ENCODE results near the gene FCSK.
"Not testable (repeated sequence)": the region's sequence is repeated elsewhere in the genome, so short reads cannot be mapped to it uniquely, and the experiment has no call there.

The FCSK gene

GRCh38 chr16:70432356-70432722, 22.1 kb upstream of the FCSK start:
- no peak for DNase-seq

DNA sequence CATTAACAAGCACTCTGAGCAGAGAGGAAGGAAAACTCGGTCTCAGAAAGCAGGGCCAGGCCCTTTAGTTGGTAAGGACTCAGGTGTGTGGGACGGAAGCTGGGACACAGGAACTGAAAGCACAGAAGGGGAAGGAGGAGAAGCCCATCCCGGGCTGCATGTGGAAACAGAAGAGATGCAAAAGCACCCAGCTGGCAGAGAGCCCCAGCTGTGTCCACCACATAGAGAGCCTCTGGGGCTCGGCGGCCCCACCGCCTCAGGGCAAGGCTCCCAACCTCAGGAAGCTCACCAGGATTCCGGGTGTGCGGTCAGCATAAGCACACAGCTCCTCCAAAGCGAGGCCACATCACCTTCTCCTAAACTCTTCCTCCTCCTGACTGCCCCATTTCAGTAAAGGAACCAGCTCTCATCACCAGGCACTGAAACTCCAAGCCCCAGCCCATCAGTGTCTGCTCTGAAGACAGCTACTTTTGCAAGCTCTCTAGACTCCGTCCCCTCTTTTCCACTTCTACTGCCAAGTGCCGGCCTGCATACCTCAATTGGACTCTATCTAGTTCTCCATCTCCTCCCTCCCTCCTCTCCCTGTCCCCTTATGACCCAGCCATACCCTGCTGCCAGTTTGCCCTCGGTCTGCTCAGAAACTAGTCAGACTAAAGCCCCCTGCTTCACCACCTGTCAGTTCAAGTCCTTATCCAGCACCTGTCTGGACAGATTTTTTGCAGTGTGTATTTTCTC, 21.5 kb upstream of the FCSK start:
- no peak for DNase-seq

DNA sequence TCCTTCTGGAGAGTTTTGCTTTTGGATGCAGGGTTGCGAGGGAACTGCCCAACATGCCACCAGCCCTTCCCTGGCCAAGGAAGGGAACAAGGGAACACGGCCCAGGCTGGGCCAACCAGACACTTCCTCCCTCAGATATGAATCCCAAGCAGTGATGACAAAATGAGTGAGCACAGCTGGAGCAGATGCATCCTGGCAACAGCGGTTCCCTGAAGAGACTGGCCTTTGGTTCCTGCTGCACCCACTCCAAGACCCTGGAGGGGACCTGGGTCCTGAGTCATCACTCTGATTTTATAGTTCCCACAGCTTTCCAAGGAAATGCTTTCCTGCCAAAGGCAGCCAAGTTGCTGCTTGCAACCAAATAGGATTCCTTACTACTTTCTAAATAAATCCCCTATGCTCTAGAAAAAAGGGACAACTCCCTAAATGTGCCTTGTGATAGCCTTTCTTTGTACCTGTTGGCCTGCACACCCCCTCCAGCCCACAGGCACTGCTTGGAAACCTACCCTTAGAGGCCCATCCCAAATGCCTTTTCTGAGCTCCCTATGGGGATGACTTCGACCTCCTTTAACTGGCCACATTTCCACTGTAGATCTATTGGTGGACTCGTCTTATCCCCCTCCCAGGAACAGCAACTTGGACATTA, 20.8 kb upstream of the FCSK start:
- peak in 1 of 2 donors; percentile 41 for DNase-seq

DNA sequence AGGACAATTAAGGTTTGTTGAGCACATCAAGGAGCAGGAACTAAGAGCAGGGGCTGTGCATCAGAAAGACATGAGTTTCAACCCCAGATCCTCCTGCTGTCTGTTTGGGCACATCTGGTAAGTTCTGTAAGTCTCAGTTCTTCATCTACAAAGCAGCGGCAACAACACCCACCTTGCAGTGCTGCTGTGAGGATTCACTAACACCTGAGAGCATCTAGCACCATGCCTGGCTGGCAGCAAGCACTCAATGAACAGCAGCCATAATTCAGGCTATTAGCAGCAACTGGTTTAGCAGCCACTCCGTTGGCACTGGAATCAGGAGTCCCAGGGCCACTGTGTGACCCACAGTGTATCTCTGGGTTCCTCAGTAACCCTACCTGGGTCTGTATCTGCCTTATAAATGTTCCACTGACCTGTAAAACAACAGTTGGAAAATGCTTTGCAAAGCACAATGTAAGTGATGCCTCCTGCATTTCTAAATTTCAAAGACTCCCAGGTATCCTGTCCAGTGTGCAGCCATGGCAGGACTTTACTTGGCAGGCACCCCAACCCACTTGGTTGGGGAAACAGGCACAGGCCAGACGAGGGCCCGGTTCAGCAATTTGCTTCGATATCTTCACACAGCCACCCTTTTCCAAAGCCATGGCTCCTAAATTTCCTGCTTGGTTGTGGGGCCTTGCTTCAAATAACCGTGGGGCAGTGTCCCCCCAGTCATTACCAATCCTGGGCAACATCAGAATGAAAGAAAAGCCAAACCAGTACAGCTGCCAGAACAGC, 19.7 kb upstream of the FCSK start:
- DNase-seq = no peak

DNA sequence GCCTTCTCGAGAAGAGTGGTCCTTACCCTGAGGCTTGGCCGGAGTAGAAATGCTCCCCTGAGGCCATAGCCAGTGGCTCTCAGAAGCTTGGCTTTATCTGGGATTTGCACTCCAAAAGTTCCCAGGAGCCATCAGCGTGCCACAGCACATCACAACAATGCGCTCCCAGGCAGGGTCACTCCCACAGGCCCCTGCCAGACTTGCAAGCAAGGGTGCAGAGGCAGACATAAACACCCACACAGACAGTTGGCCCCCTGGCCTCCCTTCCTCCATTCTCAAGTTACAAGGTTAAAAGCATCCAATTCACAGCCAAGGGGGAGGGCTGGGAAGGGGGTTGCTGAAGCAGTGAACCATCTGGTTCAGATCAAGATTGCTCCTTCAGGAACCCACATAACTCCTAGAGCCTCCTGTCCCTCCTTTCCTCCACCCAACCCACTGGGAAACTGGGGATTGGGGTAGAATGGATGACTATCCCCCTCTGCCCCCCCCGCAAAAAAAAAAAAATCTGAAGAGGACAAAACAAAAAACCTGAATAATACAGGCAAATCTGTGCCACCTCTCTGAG, 17.3 kb upstream of the FCSK start:
- DNase-seq = no peak

DNA sequence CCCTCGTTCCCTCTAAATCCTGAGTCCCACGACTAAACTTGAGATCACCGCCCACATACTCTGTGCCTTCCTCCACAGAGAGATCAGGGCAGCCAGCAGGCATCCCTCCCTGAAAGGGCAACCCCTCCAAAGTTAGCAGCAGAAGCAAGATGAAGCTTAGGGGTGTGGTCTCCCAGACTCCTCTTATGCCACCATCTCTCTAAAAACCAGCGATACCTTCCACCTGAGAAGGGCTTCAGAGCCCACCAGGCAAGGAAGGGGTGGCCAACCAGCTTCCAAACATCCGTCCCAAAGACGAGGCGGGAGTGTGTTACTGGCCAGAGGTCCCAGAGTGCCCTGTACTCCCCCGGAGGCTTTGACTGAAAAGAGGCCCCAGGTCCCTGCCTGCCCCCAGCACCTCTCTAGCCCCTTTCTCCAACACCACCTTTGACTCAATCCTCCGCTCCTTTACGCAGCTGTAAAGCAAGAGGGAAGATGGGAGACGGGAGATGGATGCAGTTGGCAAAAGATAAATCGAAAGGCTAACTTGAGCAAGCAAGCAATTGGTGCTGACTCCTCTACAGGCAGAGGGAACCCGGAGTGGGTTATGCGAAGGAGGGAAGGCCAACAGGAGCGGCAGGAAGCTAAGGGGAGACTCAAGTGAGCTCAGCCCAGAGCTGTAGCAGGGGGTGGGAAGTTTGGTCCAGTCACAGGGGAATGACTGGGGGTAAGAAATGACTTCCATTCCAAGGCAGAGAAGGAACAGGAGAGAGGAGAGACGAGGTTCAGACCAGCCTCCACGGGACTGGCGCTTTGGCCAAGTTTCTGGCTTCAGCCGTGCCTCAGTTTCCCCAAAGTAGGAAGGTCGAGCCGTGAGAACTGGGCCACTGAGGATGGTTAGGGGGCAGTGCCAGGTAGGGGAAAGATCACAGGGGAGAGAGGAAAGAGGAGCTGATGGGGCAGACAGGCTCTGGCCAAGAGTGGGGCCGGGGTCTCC, 16.5 kb upstream of the FCSK start:
- peak in 1 of 2 donors; percentile 14 for DNase-seq

- no peak for DNase-seq
These were observed 15.8 kb upstream of the FCSK start for GRCh38 chr16:70438585-70438968.

DNA sequence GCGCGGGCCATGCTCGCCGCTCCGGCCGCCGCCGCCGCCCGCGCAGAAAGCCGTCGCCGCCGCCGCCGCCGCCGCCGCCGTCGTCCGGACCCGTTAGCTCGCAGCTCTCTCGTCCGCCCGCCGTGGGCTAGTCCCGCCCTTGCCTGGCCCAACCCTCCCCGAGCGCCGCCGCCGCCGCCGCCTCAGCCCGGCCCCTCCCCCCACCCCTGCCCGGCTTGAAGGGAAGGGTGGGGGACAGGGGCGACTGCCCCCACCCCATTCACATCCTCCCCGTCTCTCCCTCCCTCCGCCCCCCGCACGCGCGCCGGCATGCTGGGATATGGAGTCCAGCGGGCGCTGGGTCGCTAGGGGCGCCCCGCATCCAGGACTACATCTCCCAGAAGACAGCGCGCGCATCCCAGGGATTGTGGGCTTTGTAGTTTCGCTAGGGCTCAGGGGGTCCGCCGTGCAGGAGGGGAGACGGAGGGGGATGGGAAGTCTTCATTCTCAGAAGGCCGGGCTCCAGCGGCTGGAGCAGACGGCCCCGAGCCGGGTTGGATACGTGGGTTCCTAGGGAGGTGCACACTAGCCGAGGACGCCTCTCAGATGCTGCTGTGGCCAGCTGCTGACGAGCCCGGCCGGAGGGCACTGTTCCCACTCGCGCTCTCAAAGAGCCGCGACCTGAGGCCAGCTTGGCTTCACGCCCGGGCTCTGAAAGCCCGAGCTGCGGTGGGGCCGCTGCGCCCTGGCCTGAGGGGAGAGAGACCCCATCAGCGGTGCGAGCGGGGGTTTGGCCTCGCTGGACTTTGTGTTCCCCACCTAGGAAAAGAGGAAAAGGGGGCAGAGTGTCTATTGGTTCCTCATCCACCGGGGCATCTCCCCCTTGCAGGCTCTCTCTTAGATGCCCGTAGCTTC, 15.2 kb upstream of the FCSK start, which contains the start of gene ST3GAL2:
Gene ST3GAL2, minus strand, starts transcription at position 132 of the 894 bp plus-strand sequence. CDS start 40,570 bp downstream, outside the sequence.
- DNase-seq = peak; percentile 86 to 91

GRCh38 chr16:70440009-70440692, 14.2 kb upstream of the FCSK start:
- DNase-seq = no peak

DNA sequence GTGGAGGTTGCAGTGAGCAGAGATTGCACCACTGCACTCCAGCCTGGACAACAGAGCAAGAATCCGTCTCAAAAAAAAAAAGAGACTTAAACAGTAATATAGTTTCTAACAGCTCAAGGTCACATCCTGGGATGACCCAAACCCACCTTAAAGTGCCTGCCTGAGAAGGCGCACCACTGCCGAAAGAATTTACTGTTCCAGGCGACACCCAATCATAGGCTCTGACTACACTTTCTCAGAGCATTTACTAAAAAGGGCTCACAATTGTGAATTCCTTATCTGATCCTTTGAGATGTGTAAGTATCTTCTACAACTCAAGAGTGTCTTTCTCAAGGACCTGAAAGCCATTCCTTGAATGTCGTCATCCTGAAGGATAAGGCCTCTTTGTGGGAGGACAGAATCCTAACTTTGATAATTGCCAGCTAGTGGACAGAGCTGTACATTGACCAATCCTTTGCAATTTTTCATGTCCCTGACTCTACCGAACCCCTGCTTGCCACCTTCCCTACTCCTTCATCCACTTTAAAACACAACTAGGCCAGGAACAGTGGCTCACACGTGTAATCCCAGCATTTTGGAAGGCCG, 12.9 kb upstream of the FCSK start:
- no peak for DNase-seq

- no peak for DNase-seq
These were observed 12.1 kb upstream of the FCSK start for GRCh38 chr16:70442344-70442743.

GRCh38 chr16:70444249-70445063, 9.9 kb upstream of the FCSK start:
- DNase-seq = no peak

- DNase-seq = no peak
These were observed 6.3 kb upstream of the FCSK start for GRCh38 chr16:70448075-70448474.

GRCh38 chr16:70450142-70451003, 4.0 kb upstream of the FCSK start:
- not testable (repeated sequence) for DNase-seq

DNA sequence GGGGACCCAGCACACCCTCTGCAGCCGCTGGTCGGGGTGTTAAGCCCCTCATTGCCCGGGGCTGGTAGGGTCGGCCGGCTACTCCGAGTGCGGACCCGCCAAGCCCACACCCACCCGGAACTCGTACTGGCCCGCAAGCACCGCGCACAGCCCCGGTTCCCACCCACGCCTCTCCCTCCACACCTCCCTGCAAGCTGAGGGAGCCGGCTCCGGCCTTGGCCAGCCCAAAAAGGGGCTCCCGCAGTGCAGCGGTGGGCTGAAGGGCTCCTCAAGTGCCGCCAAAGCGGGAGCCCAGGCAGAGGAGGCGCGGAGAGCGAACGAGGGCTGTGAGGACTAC, 3.4 kb upstream of the FCSK start:
- DNase-seq = not testable (repeated sequence)

DNA sequence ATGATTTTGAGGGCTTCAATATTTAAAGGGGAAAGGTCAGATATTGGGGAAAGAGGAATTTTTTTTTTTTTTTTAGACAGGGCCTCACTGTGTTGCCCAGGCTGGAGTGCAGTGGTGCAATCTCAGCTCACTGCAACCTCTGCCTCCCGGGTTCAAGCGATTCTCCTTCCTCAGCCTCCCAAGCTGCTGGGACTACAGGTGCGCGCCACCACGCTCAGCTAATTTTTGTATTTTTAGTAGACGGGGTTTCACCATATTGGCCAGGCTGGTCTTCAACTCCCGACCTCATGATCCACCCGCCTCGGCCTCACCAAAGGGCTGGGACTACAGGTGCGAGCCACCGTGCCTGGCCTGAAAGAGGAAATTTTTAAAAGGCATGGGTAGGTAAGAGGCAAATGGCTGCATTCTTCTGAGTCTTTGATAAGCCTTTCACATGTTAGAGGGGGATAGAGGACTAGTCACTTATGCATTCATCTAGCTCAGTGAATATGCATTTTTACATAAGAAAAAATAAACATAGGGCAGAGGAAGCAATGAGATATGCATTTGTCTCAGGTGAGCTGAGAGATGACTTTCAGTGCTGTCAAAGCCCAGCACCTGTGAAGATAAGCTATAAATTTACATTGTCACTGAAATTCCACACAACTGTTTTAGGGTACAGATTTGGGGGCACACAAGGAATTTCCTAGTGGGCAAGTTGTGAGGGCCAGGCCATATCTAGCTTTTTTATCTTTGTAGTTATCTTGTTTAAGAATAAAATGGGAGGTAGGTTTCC, 1.1 kb upstream of the FCSK start:
- DNase-seq = no peak

GRCh38 chr16:70453892-70454221, 538 bp upstream of the FCSK start:
- no peak for DNase-seq

GRCh38 chr16:70455910-70456309, 1.5 kb downstream of the FCSK start:
- no peak for DNase-seq

Measured in bone marrow (tissue), 2 donors.